ENCODE data around the gene MX1.

Gene MX1

GRCh38 chr21:41494242-41494641 is 68.2 kb downstream of the MX1 start:
- no peak for DNase-seq

GRCh38 chr21:41497008-41497407 is 71.0 kb downstream of the MX1 start:
- no peak for DNase-seq

- DNase-seq, result no peak
These were observed 71.7 kb downstream of the MX1 start for GRCh38 chr21:41497788-41498187.

- no peak for DNase-seq
These were observed 73.9 kb downstream of the MX1 start for GRCh38 chr21:41499920-41500319.

GRCh38 chr21:41500363-41500762 is 74.3 kb downstream of the MX1 start:
- no peak for DNase-seq

- no peak for DNase-seq
These were observed 74.9 kb downstream of the MX1 start for GRCh38 chr21:41500931-41501381.

GRCh38 chr21:41501919-41502318 is 75.9 kb downstream of the MX1 start:
- no peak for DNase-seq

GRCh38 chr21:41503331-41503730 is 77.3 kb downstream of the MX1 start:
- no peak for DNase-seq

- DNase-seq, result no peak
These were observed 78.0 kb downstream of the MX1 start for GRCh38 chr21:41504030-41504429.

GRCh38 chr21:41506005-41506594 is 80.1 kb downstream of the MX1 start:
- no peak for DNase-seq

- DNase-seq, result no peak
These were observed 80.8 kb downstream of the MX1 start for GRCh38 chr21:41506611-41507520.

GRCh38 chr21:41507521-41508414 is 81.7 kb downstream of the MX1 start, which contains the start of gene TMPRSS2:
TSS of gene TMPRSS2 (minus strand) at chr21:41508158. CDS start at chr21:41498133, 10,025 bp downstream.
- no peak for DNase-seq

GRCh38 chr21:41508415-41509144 is 82.5 kb downstream of the MX1 start:
- DNase-seq, result no peak

Measured in OCI-M1 (cell line).